A549 (cell line): ENCODE measurements around the gene ZFP36L1. TPM values are rescaled to one million over a fixed set of nuclear protein-coding genes. Genes with fewer than 3 reads are reported as not detected.

Source experiments
- ATAC-seq, 2 experiments: fragments of 200-7000 bp in 1 of 2; fragments of >200 bp in 1 of 2; cut with Nextera tagmentation in 1 of 2; cut with Tn5 transposase in 1 of 2; 3 replicates each; pipeline versions ENCODE4 v1.8.0 to v1.9.1; 2018 to 2020; ENCODE audit warnings: mild to moderate bottlenecking in 1 of 2, moderate library complexity in 1 of 2
- CTCF ChIA-PET: fragments of 300-600 bp; sonication (Branson Sonifier 250); formaldehyde crosslinking; extraction: SDS; loops from one replicate; lab custom pipeline; 2021; ENCODE audit warnings: antibody characterized with exemption, inconsistent platforms; lab: Yijun Ruan, JAX
- POLR2A ChIA-PET: fragments of 350-600 bp; formaldehyde crosslinking; extraction: SDS; loops from one replicate; lab custom pipeline; 2021; ENCODE audit warnings: antibody characterized with exemption, inconsistent platforms; lab: Yijun Ruan, JAX
- DNase-seq, 2 experiments: peaks; one replicate each; pipeline versions ENCODE4 v3.0.0 to v3.0.0-alpha.2; 2011 to 2016; ENCODE audit warnings: low read depth in 1 of 2, low spot score in 1 of 2
- FAIRE-seq: peaks from 2 replicates; lab custom pipeline; 2011; peaks lifted over from hg19 to GRCh38; lab: Jason Lieb, UNC
- H3K27ac ChIP-seq, 2 experiments: fragments of >200 bp; sonication (Bioruptor Twin); formaldehyde crosslinking; 3 replicates each; pipeline ENCODE4 v1.5.1; 2016 to 2017
- H3K4me1 ChIP-seq: fragments of >200 bp; sonication (Bioruptor Twin); formaldehyde crosslinking; 3 replicates; pipeline ENCODE4 v1.6.1; 2016
- H3K4me2 ChIP-seq: fragments of >200 bp; sonication (Bioruptor Twin); formaldehyde crosslinking; 3 replicates; pipeline ENCODE4 v1.6.1; 2016
- H3K4me3 ChIP-seq: fragments of >200 bp; sonication (Bioruptor Twin); formaldehyde crosslinking; 3 replicates; pipeline ENCODE4 v1.5.1; 2016
- H3K9me3 ChIP-seq: fragments of >200 bp; sonication (Bioruptor Twin); formaldehyde crosslinking; 3 replicates; pipeline ENCODE4 v1.6.1; 2016
- BCL3 ChIP-seq: fragments of >200 bp; sonication (Bioruptor Twin); formaldehyde crosslinking; IDR thresholded peaks from 3 replicates; pipeline ENCODE4 v1.6.1; 2016
- CBX2 ChIP-seq: fragments of 200-600 bp; sonication (generic); IDR thresholded peaks from 2 replicates; pipeline ENCODE4 v1.6.1; 2016; ENCODE audit warnings: low read depth, mild to moderate bottlenecking, borderline replicate concordance
- CHD2 ChIP-seq: fragments of 150-350 bp; IDR thresholded peaks from 2 replicates; pipeline ENCODE4 v1.6.1; 2014; ENCODE audit warnings: low read length; ENCODE audit not compliant: partially characterized antibody
- CHD4 ChIP-seq: fragments of 200-600 bp; sonication (generic); IDR thresholded peaks from 2 replicates; pipeline ENCODE4 v1.6.1; 2016; ENCODE audit warnings: antibody characterized with exemption, mild to moderate bottlenecking, borderline replicate concordance
- FOSL2 ChIP-seq, 2 experiments: fragments of 450-650 bp in 1 of 2; fragments of >200 bp in 1 of 2; sonication (Bioruptor Twin) in 1 of 2; formaldehyde crosslinking; IDR thresholded peaks; 2 replicates each; pipeline versions ENCODE4 v1.5.0 to v1.6.1; 2016 to 2020; ENCODE audit warnings: mild to moderate bottlenecking in 1 of 2, moderate library complexity in 1 of 2
- GATA3 ChIP-seq: IDR thresholded peaks from 2 replicates; pipeline ENCODE4 v1.6.1; 2012; ENCODE audit warnings: borderline replicate concordance
- HEYL ChIP-seq: fragments of 250-450 bp; sonication (Bioruptor Pico); IDR thresholded peaks from 2 replicates; pipeline ENCODE4 v1.8.0; 2021; ENCODE audit warnings: mild to moderate bottlenecking, moderate library complexity
- HMGXB4 ChIP-seq: fragments of 250-450 bp; sonication (Bioruptor Pico); IDR thresholded peaks from 2 replicates; pipeline ENCODE4 v1.5.0; 2021; ENCODE audit warnings: mild to moderate bottlenecking, moderate library complexity, borderline replicate concordance
- HOXA7 ChIP-seq: fragments of 250-450 bp; sonication (Bioruptor Pico); IDR thresholded peaks from 2 replicates; pipeline ENCODE4 v1.5.0; 2020; ENCODE audit warnings: mild to moderate bottlenecking, moderate library complexity
- HOXB13 ChIP-seq: fragments of 250-450 bp; sonication (Bioruptor Pico); IDR thresholded peaks from 2 replicates; pipeline ENCODE4 v1.5.0; 2020; ENCODE audit warnings: low read depth, mild to moderate bottlenecking, moderate library complexity
- HOXB5 ChIP-seq: fragments of 250-450 bp; sonication (Bioruptor Pico); IDR thresholded peaks from 2 replicates; pipeline ENCODE4 v1.5.0; 2020; ENCODE audit warnings: mild to moderate bottlenecking, moderate library complexity
- MAFK ChIP-seq: fragments of 450-650 bp; IDR thresholded peaks from 2 replicates; pipeline ENCODE4 v1.6.1; 2014; ENCODE audit not compliant: partially characterized antibody
- MAZ ChIP-seq: fragments of 150-350 bp; IDR thresholded peaks from 2 replicates; pipeline ENCODE4 v1.6.1; 2014; ENCODE audit warnings: antibody characterized with exemption, low read depth, low read length, borderline replicate concordance
- NFE2L2 ChIP-seq: fragments of 150-350 bp; conservative IDR thresholded peaks from 2 replicates; pipeline ENCODE4 v1.6.1; 2014; ENCODE audit warnings: low read length
- NR3C1 ChIP-seq: fragments of >200 bp; sonication (Bioruptor Twin); formaldehyde crosslinking; IDR thresholded peaks from 3 replicates; pipeline ENCODE4 v1.6.1; 2017
- PHF8 ChIP-seq: fragments of 200-600 bp; sonication (generic); IDR thresholded peaks from 2 replicates; pipeline ENCODE4 v1.6.1; 2016; ENCODE audit warnings: low read depth, mild to moderate bottlenecking, antibody characterized with exemption, moderate library complexity, borderline replicate concordance
- POLR2A ChIP-seq: IDR thresholded peaks from 2 replicates; pipeline ENCODE4 v1.6.1; 2012; ENCODE audit warnings: mild to moderate bottlenecking, low read length
- RNF2 ChIP-seq: fragments of 200-600 bp; sonication (generic); IDR thresholded peaks from 2 replicates; pipeline ENCODE4 v1.6.1; 2016; ENCODE audit warnings: low read depth, mild to moderate bottlenecking, antibody characterized with exemption, moderate library complexity, borderline replicate concordance
- TP53 ChIP-seq: fragments of 250-450 bp; sonication (Bioruptor Pico); IDR thresholded peaks from 2 replicates; pipeline ENCODE4 v1.5.0; 2021; ENCODE audit warnings: mild to moderate bottlenecking, moderate library complexity
- ZFP36 ChIP-seq: fragments of 450-650 bp; IDR thresholded peaks from 2 replicates; pipeline ENCODE4 v1.6.1; 2014; ENCODE audit warnings: borderline replicate concordance; ENCODE audit not compliant: partially characterized antibody
- ZNF302 ChIP-seq: fragments of 250-450 bp; sonication (Bioruptor Pico); IDR thresholded peaks from 2 replicates; pipeline ENCODE4 v1.9.0; 2021; ENCODE audit warnings: inconsistent platforms, mild to moderate bottlenecking, moderate library complexity
- WGBS: methylation state at CpG from one replicate; pipeline ENCODE4 v1.1.6; 2017; ENCODE audit errors: missing lambda C conversion rate; 5-methylcytosine and 5-hydroxymethylcytosine counted together
- polyA plus RNA-seq, 4 experiments: library from polyadenylated mRNA; depleted of rRNA in 3 of 4; stranded (reverse); fragments of >200 nt; fragmentation: RNase III in 1 of 4; extraction: RNeasy Plus Mini Kit Qiagen cat#74134 plus additional on column Dnase treatment in 1 of 4; gene quantifications; 2 replicates in 3 of 4; 3 replicates in 1 of 4; pipeline ENCODE4 v1.2.3, GENCODE V29; 2011 to 2017
- TF ChIP-seq, protein P1 (sequence below): IDR thresholded peaks from 2 replicates; pipeline ENCODE4 v1.6.1; 2012
- TF ChIP-seq, protein P2 (sequence below): IDR thresholded peaks from 2 replicates; pipeline ENCODE4 v1.6.1; 2012
- TF ChIP-seq, protein P3 (sequence below): fragments of >200 bp; sonication (Bioruptor Twin); formaldehyde crosslinking; IDR thresholded peaks from 2 replicates; pipeline ENCODE4 v1.6.1; 2016

Gene ZFP36L1
- polyA plus RNA-seq, 2 of the 4 experiments (the other 2 are of a cell fraction) = 76.4 to 114 TPM

GRCh38 chr14:68805414-68805813 lies 12.5 kb upstream of the ZFP36L1 start:
- no peak for TF ChIP-seq FOSL2 (IDR thresholded peaks at IDR 0.05)
- TF ChIP-seq FOSL2 (CRISPR knock-in tag; IDR thresholded peaks at IDR 0.05) = no peak
- no peak for TF ChIP-seq HOXA7 (CRISPR knock-in tag)
- TF ChIP-seq NFE2L2 = no peak
- no peak for TF ChIP-seq CHD4
- no peak overlapping the region for H3K4me3 ChIP-seq
- POLR2A ChIA-PET = interaction anchor here (1.5 kb wide), 1 partner anchor 13 kb away, joined by 4 read pairs; the partner anchor contains the start of gene ZFP36L1
- FAIRE-seq (no peak), DNase-seq (no peak), ATAC-seq (no peak)
- WGBS = 93% methylated on average over 7 of the region's 7 CpGs
- peaks cover 20% of the 10 kb centered on the region for H3K4me1 ChIP-seq
- no peak overlapping the region for H3K27ac ChIP-seq
- CTCF ChIA-PET = interaction anchor here (1.3 to 6.3 kb wide), 2 partner anchors 10 to 11 kb away, joined by 4 to 54 read pairs; no protein-coding TSS in a partner anchor
- H3K4me2 ChIP-seq = no peak overlapping the region
- H3K9me3 ChIP-seq = peaks cover 24% of the 10 kb centered on the region

DNA sequence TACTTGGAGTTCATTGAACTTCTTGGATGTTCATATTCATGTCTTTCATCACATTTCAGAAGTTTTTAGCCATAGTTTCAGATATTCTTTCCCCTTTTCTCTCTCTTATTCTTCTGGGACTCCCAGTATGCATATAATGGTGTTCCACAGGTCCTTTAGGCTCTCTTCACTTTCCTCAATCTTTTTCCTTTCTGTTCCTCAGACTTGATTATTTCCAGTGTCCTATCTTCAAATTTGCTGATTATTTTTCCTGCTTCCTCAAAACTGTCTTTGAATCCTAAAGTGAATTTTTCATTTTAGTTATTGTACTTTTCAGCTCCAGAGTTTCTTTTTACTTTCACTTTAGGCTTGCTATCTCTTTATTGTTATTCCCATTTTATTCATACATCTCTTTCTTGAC lies 8.8 kb upstream of the ZFP36L1 start:
- H3K4me2 ChIP-seq = no peak overlapping the region
- no peak overlapping the region for H3K4me3 ChIP-seq
- DNase-seq = no peak
- H3K4me1 ChIP-seq = peaks cover 22% of the 10 kb centered on the region
- CTCF ChIA-PET = interaction anchor here (1.1 to 1.2 kb wide), 3 partner anchors 15 to 42 kb away, joined by 4 to 11 read pairs (median 6); no protein-coding TSS in a partner anchor
- H3K27ac ChIP-seq = peak overlapping the region; percentile 60 to 62; a peak in 4 of 6 replicates
- FAIRE-seq = no peak
- no peak for ATAC-seq
- no peak for TF ChIP-seq GATA3
- TF ChIP-seq HOXA7 (CRISPR knock-in tag) = no peak
- TF ChIP-seq, protein P1, sequence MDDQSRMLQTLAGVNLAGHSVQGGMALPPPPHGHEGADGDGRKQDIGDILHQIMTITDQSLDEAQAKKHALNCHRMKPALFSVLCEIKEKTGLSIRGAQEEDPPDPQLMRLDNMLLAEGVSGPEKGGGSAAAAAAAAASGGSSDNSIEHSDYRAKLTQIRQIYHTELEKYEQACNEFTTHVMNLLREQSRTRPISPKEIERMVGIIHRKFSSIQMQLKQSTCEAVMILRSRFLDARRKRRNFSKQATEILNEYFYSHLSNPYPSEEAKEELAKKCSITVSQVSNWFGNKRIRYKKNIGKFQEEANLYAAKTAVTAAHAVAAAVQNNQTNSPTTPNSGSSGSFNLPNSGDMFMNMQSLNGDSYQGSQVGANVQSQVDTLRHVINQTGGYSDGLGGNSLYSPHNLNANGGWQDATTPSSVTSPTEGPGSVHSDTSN = no peak
- no peak for TF ChIP-seq HOXB5 (CRISPR knock-in tag)
- TF ChIP-seq, protein P2, sequence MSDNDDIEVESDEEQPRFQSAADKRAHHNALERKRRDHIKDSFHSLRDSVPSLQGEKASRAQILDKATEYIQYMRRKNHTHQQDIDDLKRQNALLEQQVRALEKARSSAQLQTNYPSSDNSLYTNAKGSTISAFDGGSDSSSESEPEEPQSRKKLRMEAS = no peak
- TF ChIP-seq HOXB13 = no peak
- TF ChIP-seq TP53 (CRISPR knock-in tag) = no peak
- peaks cover 24% of the 10 kb centered on the region for H3K9me3 ChIP-seq
- POLR2A ChIA-PET = no interaction called here

- no peak for FAIRE-seq
- CTCF ChIA-PET = interaction anchor here (0.6 to 1.1 kb wide), 4 partner anchors 12 to 234 kb away, joined by 3 to 11 read pairs (median 4); no protein-coding TSS in a partner anchor
These were observed 8.1 kb upstream of the ZFP36L1 start for GRCh38 chr14:68800953-68801352.

More at GRCh38 chr14:68800953-68801352, 8.1 kb upstream of the ZFP36L1 start:
- POLR2A ChIA-PET = interaction anchor here (0.7 to 0.9 kb wide), 2 partner anchors 8 to 11 kb away, joined by 3 to 4 read pairs; partner anchors contain the start of gene ZFP36L1
- peaks cover 24% of the 10 kb centered on the region for H3K9me3 ChIP-seq
- H3K4me1 ChIP-seq = peaks cover 24% of the 10 kb centered on the region
- H3K4me3 ChIP-seq = no peak overlapping the region
- peak overlapping the region; percentile 60 to 62; a peak in 5 of 6 replicates for H3K27ac ChIP-seq
- no peak for TF ChIP-seq CHD2
- TF ChIP-seq BCL3 = no peak
- no peak for TF ChIP-seq HMGXB4 (CRISPR knock-in tag)
- TF ChIP-seq CBX2 = no peak
- no peak for TF ChIP-seq ZFP36
- no peak for TF ChIP-seq PHF8
- no peak for TF ChIP-seq NR3C1
- TF ChIP-seq MAFK = no peak
- no peak for TF ChIP-seq RNF2
- TF ChIP-seq, protein P3, sequence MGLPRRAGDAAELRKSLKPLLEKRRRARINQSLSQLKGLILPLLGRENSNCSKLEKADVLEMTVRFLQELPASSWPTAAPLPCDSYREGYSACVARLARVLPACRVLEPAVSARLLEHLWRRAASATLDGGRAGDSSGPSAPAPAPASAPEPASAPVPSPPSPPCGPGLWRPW = no peak
- no peak for TF ChIP-seq MAZ
- no peak for TF ChIP-seq GATA3
- no peak for TF ChIP-seq POLR2A
- no peak for TF ChIP-seq ZNF302 (CRISPR knock-in tag)
- no peak for TF ChIP-seq HOXA7 (CRISPR knock-in tag)
- no peak for TF ChIP-seq HEYL (CRISPR knock-in tag)
- DNase-seq (no peak), ATAC-seq (no peak)
- peak overlapping the region; percentile 26; the same call in 2 of the 3 replicates for H3K4me2 ChIP-seq
